GM12891 (cell line): Measurements from ENCODE around the gene LNPEP.

ENCODE experiments used
- PAX5 ChIP-seq: IDR thresholded peaks from 2 replicates; pipeline ENCODE4 v1.6.1; 2011; ENCODE audit warnings: low read length, moderate library complexity, mild to moderate bottlenecking; ENCODE audit not compliant: insufficient read depth, severe bottlenecking
- POLR2A ChIP-seq: IDR thresholded peaks from 2 replicates; pipeline ENCODE4 v1.6.1; 2011; ENCODE audit warnings: low read depth, low read length, control low read depth
- POLR2AphosphoS5 ChIP-seq: IDR thresholded peaks from 2 replicates; pipeline ENCODE4 v1.6.1; 2011; ENCODE audit warnings: low read depth, low read length, control low read depth
- POU2F2 ChIP-seq: IDR thresholded peaks from 2 replicates; pipeline ENCODE4 v1.6.1; 2011; ENCODE audit warnings: low read depth, mild to moderate bottlenecking, control low read depth, low read length, moderate library complexity
- SPI1 ChIP-seq: IDR thresholded peaks from 2 replicates; pipeline ENCODE4 v1.6.1; 2011; ENCODE audit warnings: low read depth, low read length, control low read depth
- TAF1 ChIP-seq: IDR thresholded peaks from 2 replicates; pipeline ENCODE4 v1.6.1; 2011; ENCODE audit warnings: low read depth, low read length, control low read depth

- TF ChIP-seq POLR2AphosphoS5 (no peak), POLR2A (no peak), TAF1 (no peak), PAX5 (no peak), POU2F2 (no peak), SPI1 (no peak)
Observed at GRCh38 chr5:96901384-96901783, 34.5 kb upstream of the LNPEP start.
